Ureter (tissue), 1 donor: Measurements from ENCODE around the gene PEPD. TPM values are rescaled to one million over a fixed set of nuclear protein-coding genes. Genes with fewer than 3 reads are reported as not detected.

Source experiments
- total RNA-seq: library from RNA; stranded (reverse); gene quantifications from one replicate; pipeline ENCODE4 v1.2.4, GENCODE V29; 2023
- donor health status: DM: yes; HTN: yes; CAD: no.

Gene PEPD
- total RNA-seq, 1 donor from 2014 or later: 86.6 TPM

Other genes with a start within 250 kb of the PEPD start
- gene CEBPA, start 219.3 kb downstream of the PEPD start, total RNA-seq: 34.1 TPM
- 31.3 TPM for gene CEBPG, start 148.1 kb downstream of the PEPD start, total RNA-seq
- gene CHST8, start 100.2 kb upstream of the PEPD start, total RNA-seq: 0.89 TPM